SK-N-MC (cell line): ENCODE data around the gene TRPC4AP.

Experiments used
- DNase-seq: peaks from one replicate; pipeline ENCODE4 v3.0.0-alpha.2; 2011; ENCODE audit warnings: low read depth, low spot score
- H3K27ac ChIP-seq: fragments of 200-600 bp; sonication (generic); 2 replicates; pipeline ENCODE4 v1.5.1; 2016; ENCODE audit warnings: mixed run types
- H3K36me3 ChIP-seq: fragments of 200-600 bp; sonication (generic); 2 replicates; pipeline ENCODE4 v1.6.1; 2017; ENCODE audit warnings: antibody characterized with exemption, low read length, mixed read lengths; ENCODE audit not compliant: insufficient read depth
- H3K4me3 ChIP-seq: fragments of 200-600 bp; sonication (generic); 2 replicates; pipeline ENCODE4 v1.5.1; 2016
- H3K9ac ChIP-seq: fragments of 200-600 bp; sonication (generic); 2 replicates; pipeline ENCODE4 v1.8.0; 2017; ENCODE audit warnings: mixed run types, mixed read lengths; ENCODE audit not compliant: insufficient read length
- H3K9me3 ChIP-seq: fragments of 200-600 bp; sonication (generic); 2 replicates; pipeline ENCODE4 v1.6.1; 2017; ENCODE audit warnings: low read depth, mild to moderate bottlenecking, antibody characterized with exemption, low read length, moderate library complexity, mixed read lengths
- EZH2 ChIP-seq: fragments of 200-600 bp; sonication (generic); IDR thresholded peaks from one replicate; pipeline ENCODE4 v1.6.1; 2017; ENCODE audit warnings: antibody characterized with exemption
- FOXP2 ChIP-seq: optimal IDR thresholded peaks from 2 replicates; pipeline ENCODE3; 2011; ENCODE audit warnings: mild to moderate bottlenecking, moderate library complexity; ENCODE audit not compliant: insufficient read depth; ENCODE audit errors: extremely low read length, control extremely low read depth
- POLR2AphosphoS5 ChIP-seq: IDR thresholded peaks from 2 replicates; pipeline ENCODE4 v1.6.1; 2012; ENCODE audit warnings: mild to moderate bottlenecking, low read depth, low read length, borderline replicate concordance

The TRPC4AP gene

DNA sequence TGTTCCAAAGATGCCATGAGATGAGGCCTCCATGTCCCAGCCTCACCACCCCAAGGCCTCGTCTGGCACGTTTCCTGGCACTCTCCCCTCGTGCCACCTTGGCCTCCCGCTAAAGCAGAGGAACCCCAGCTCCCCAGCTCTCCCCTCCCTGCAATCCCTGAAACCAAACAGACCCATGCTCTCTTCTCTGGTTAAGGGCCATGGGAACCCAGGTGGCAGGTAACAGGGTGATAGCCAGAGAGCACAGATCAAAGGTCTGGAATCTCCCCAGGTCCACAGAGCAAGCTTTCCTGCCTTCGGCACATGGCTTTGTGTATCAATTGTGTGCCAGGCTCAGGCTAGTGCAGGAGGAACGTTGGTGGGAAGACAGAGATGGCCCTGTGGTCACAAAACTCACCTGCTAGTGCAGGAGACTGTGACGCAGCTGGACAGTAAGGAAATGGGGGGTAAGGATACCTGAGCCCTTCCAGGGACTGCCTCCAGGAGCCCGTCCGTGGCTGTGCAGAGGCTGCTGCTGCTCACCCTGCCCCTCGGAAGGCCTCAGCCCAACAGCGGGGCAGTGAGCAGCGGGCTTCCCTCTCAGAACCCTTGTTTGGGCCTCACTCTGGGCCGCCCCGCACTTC is 98.0 kb downstream of the TRPC4AP start:
- Histone ChIP-seq H3K4me3 (no peak overlapping the region), H3K27ac (no peak overlapping the region), H3K9me3 (no peaks in the 10 kb centered on the region), H3K9ac (no peak overlapping the region), H3K36me3 (no peaks in the 10 kb centered on the region; the same call in 1 of the 2 replicates)
- no peak for TF ChIP-seq FOXP2
- TF ChIP-seq EZH2, result no peak
- TF ChIP-seq POLR2AphosphoS5, result no peak
- no peak for DNase-seq

DNA sequence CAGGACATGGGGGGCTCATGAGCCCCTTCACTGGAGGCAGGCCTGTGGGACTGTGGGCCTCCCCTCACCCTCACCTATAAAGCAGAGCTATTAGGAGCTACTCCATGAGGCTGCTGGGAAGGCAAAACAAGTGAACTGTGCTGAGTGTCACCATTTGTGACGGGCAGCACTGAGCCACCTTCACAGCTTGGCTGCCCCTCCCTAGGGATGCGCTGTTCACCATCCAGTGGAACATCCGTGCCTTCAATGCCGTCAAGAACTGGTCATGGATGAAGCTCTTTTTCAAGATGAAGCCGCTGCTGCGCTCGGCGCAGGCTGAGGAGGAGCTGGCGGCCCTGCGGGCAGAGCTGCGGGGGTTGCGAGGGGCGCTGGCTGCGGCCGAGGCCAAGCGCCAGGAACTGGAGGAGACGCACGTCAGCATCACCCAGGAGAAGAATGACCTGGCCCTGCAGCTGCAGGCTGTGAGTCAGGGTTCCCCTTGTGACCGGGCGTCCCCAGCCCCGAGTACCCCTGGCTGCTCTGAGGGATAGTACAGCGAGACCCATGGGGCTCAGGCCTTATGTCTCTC is 98.6 kb downstream of the TRPC4AP start:
- Histone ChIP-seq H3K9ac (no peak overlapping the region), H3K4me3 (no peak overlapping the region), H3K27ac (no peak overlapping the region), H3K36me3 (no peaks in the 10 kb centered on the region; the same call in 1 of the 2 replicates), H3K9me3 (no peaks in the 10 kb centered on the region)
- no peak for TF ChIP-seq EZH2
- no peak for TF ChIP-seq POLR2AphosphoS5
- TF ChIP-seq FOXP2, result no peak
- DNase-seq, result no peak

DNA sequence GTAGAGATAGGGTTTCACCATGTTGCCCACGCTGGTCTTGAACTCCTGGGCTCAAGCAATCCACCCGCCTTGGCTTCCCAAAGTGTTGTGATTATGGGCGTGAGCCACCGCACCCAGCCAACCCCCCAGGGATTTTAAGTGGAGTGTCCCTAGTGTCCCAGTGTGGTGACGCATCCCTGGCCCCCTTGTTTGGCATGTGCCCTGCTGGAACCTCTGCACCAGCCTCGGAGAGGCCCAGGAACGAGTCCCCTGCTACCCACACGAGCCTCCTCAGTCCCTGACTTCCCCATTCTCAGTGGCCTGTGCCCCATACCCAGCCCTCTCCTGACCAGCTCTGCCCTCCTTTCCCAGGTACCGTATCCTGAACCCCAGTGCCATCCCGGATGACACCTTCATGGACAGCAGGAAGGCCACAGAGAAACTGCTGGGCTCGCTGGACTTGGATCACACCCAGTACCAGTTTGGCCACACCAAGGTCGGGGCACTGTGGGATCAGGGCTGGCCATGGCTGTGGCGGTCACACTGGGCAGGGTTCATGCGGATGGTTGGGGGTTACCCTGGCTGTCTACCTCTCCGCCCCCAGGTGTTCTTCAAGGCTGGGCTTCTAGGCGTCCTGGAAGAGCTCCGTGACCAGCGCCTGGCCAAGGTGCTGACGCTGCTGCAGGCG is 99.7 kb downstream of the TRPC4AP start:
- TF ChIP-seq FOXP2, result no peak
- TF ChIP-seq EZH2, result no peak
- TF ChIP-seq POLR2AphosphoS5, result no peak; the same call in 1 of the 2 replicates
- no peak for DNase-seq
- Histone ChIP-seq H3K9me3 (no peaks in the 10 kb centered on the region), H3K27ac (no peak overlapping the region), H3K36me3 (no peaks in the 10 kb centered on the region; the same call in 1 of the 2 replicates), H3K9ac (no peak overlapping the region), H3K4me3 (no peak overlapping the region)

DNA sequence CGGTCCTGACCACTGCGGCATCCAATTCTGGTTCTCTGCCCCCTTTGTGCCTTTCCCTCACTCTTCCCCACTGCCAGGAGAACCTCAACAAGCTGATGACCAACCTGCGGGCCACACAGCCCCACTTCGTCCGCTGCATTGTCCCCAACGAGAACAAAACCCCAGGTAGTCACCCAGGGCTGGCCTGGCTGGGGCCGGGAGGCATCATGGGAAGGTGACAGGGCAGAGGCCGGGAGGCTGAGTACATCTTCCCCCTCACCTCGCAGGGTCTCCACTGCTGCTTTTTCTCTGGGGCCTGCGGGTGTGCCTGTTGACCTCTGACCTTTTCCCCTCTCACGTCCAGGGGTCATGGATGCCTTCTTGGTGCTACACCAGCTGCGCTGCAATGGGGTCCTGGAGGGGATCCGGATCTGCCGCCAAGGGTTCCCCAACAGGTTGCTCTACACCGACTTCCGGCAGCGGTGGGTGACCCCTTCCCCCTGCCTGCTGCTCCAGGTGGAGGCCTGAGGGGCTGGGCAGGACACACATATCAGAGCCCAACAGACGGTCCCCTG is 101.9 kb downstream of the TRPC4AP start:
- Histone ChIP-seq H3K36me3 (no peaks in the 10 kb centered on the region), H3K4me3 (no peak overlapping the region), H3K27ac (no peak overlapping the region), H3K9ac (no peak overlapping the region), H3K9me3 (no peaks in the 10 kb centered on the region)
- DNase-seq, result no peak
- TF ChIP-seq EZH2 (no peak), FOXP2 (no peak), POLR2AphosphoS5 (no peak)

DNA sequence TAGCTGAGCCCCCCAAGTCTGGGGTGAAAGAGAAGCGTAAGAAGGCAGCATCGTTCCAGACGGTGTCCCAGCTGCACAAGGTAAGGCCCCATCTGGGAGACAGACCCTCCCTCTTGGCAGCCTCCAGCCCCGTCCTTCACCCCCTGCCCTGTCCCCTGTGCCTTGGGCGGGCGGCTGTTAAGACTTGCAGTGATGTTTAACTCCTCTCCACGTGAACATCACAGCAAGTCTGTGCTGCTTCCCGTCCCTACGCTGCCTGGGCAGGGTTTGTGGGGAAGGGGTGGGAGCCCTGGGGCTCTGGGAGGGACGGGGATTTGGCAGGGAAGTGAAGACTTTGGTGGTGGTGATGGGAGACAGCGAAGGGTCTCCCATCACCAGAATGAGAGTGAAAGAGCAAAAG is 102.4 kb downstream of the TRPC4AP start:
- H3K4me3 ChIP-seq, result no peak overlapping the region
- no peak overlapping the region for H3K27ac ChIP-seq
- TF ChIP-seq POLR2AphosphoS5 (no peak), FOXP2 (no peak), EZH2 (no peak)
- no peak overlapping the region for H3K9ac ChIP-seq
- H3K36me3 ChIP-seq, result no peaks in the 10 kb centered on the region
- DNase-seq, result no peak
- H3K9me3 ChIP-seq, result no peaks in the 10 kb centered on the region

DNA sequence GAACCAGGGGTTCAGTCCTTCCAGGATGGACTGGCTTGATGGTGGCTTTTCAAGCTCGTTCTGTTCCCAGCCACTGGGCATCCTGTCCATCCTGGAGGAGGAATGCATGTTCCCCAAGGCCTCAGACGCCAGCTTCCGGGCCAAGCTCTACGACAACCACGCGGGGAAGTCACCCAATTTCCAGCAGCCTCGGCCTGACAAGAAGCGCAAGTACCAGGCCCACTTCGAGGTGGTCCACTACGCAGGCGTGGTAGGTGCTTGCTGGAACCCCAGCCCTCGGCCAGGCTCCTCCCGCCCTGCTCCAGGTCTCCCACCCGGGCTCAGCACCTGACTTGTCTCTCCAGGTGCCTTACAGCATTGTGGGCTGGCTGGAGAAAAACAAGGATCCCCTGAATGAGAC is 102.9 kb downstream of the TRPC4AP start:
- H3K9me3 ChIP-seq, result no peaks in the 10 kb centered on the region
- no peak for DNase-seq
- H3K27ac ChIP-seq, result no peak overlapping the region
- H3K4me3 ChIP-seq, result no peak overlapping the region
- H3K36me3 ChIP-seq, result no peaks in the 10 kb centered on the region
- TF ChIP-seq EZH2 (no peak), POLR2AphosphoS5 (no peak), FOXP2 (no peak)
- no peak overlapping the region for H3K9ac ChIP-seq

DNA sequence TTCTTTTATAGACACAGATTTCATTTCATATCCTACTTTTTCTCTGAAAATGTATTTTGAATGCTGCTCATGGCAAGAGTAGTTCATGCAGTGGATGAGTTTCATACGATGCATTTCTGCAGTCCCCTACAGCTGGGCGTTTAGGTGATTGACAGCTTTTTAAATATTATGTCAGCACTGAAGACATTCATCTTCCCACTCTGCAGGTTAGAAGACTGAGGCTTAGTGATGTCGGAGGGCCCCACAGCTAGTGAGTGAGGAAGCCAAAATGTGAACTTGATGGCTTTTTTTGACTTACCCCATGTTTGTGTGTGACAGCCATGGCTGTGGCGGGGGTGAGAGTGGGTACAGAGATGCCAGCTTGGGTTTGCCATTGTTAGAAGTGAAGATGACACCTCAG is 103.5 kb downstream of the TRPC4AP start:
- Histone ChIP-seq H3K4me3 (no peak overlapping the region), H3K9me3 (no peaks in the 10 kb centered on the region), H3K36me3 (no peaks in the 10 kb centered on the region), H3K9ac (no peak overlapping the region), H3K27ac (no peak overlapping the region)
- TF ChIP-seq EZH2 (no peak), FOXP2 (no peak), POLR2AphosphoS5 (no peak)
- DNase-seq, result no peak

DNA sequence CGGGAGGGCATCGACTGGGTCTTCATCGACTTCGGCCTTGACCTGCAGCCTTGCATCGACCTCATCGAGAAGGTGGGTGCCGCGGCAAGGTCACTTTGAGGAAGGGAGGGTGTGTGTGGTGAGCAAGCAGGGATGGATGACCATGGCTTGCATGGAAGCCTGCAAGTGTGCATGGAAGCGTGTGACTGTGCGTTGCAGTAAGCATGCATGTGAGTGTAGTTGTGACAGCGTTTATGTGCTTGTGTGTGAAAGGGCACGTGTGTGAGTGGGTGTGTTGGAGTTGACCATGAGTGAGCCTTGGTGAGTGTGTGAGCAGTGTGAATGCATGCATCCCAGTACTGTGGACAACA is 104.4 kb downstream of the TRPC4AP start:
- Histone ChIP-seq H3K4me3 (no peak overlapping the region), H3K9ac (no peak overlapping the region), H3K27ac (no peak overlapping the region), H3K9me3 (no peaks in the 10 kb centered on the region), H3K36me3 (no peaks in the 10 kb centered on the region)
- no peak for DNase-seq
- no peak for TF ChIP-seq FOXP2
- TF ChIP-seq POLR2AphosphoS5, result no peak
- no peak for TF ChIP-seq EZH2
